HCT116 (cell line): ENCODE results near the gene ZC3H12C. TPM values are rescaled to one million over a fixed set of nuclear protein-coding genes. Genes with fewer than 3 reads are reported as not detected.

Source experiments
- ATAC-seq: fragments of 200-7000 bp; cut with Tn5 transposase; 2 replicates; pipeline ENCODE4 v1.9.1; 2020; ENCODE audit warnings: mild to moderate bottlenecking, moderate library complexity
- BruUV-seq: library from RNA; stranded (reverse); fragments of 400-500 nt; replicated peaks from 2 replicates; lab custom pipeline; 2021; lab: Mats Ljungman, UMichigan
- CTCF ChIA-PET: fragments of 300-600 bp; sonication (Branson Sonifier 250); formaldehyde crosslinking; loops from one replicate; lab custom pipeline; 2021; ENCODE audit warnings: antibody characterized with exemption; lab: Charles Lee
- POLR2A ChIA-PET: fragments of 300-600, 350-600 bp; sonication (Branson Sonifier 250); formaldehyde crosslinking; loops from one replicate; lab custom pipeline; 2021; ENCODE audit warnings: antibody characterized with exemption; lab: Charles Lee
- RAD21 ChIA-PET, 2 experiments: fragments of 300-600 bp; sonication (Branson Sonifier 250); formaldehyde crosslinking; loops; one replicate each; lab custom pipeline; 2023; ENCODE audit warnings: low total read pairs in 2 of 2; ENCODE audit not compliant: uncharacterized antibody in 2 of 2, unreplicated experiment in 2 of 2, low non-redundant PET in 1 of 2; lab: Charles Lee
- DNase-seq: peaks from one replicate; pipeline ENCODE4 v3.0.0-alpha.2; 2010; ENCODE audit warnings: low read depth, low spot score
- H2AFZ ChIP-seq: fragments of 200-600 bp; shearing (Covaris generic), sonication (generic); 2 replicates; pipeline ENCODE4 v1.6.1; 2017; ENCODE audit warnings: low read depth, mixed run types, mixed read lengths, antibody characterized with exemption, low read length; ENCODE audit not compliant: poor library complexity, severe bottlenecking
- H3K27ac ChIP-seq: 2 replicates; pipeline ENCODE4 v1.5.1; 2012; ENCODE audit warnings: low read depth, low read length
- H3K27me3 ChIP-seq: fragments of 200-600 bp; sonication (generic); 2 replicates; pipeline ENCODE4 v1.6.1; 2016; ENCODE audit warnings: mixed run types, low read length, mixed read lengths; ENCODE audit not compliant: insufficient read depth
- H3K36me3 ChIP-seq, 2 experiments: fragments of 200-500 bp in 1 of 2; fragments of 200-600 bp in 1 of 2; sonication (Bioruptor generic) in 1 of 2; sonication (generic) in 1 of 2; 2 replicates each; pipeline versions ENCODE4 v1.5.1 to v1.6.1; 2014 to 2016; ENCODE audit warnings: low read length in 2 of 2, inconsistent platforms in 1 of 2, mixed read lengths in 1 of 2, mixed run types in 1 of 2; ENCODE audit not compliant: insufficient read depth in 2 of 2, control insufficient read depth in 1 of 2
- H3K4me1 ChIP-seq, 2 experiments: fragments of 200-600 bp in 1 of 2; sonication (generic) in 1 of 2; 2 replicates each; pipeline versions ENCODE4 v1.5.1 to v1.6.1; 2012 to 2017; ENCODE audit warnings: low read length in 2 of 2, inconsistent platforms in 1 of 2, mild to moderate bottlenecking in 1 of 2, mixed read lengths in 1 of 2, mixed run types in 1 of 2, moderate library complexity in 1 of 2; ENCODE audit not compliant: insufficient read depth in 2 of 2, control insufficient read depth in 1 of 2
- H3K4me2 ChIP-seq: fragments of 200-600 bp; sonication (generic); 2 replicates; pipeline ENCODE4 v1.6.1; 2017; ENCODE audit warnings: mixed run types, low read length, mixed read lengths
- H3K4me3 ChIP-seq, 2 experiments: fragments of 200-600 bp in 1 of 2; sonication (generic) in 1 of 2; replicated peaks in 1 of 2; 2 replicates each; pipeline ENCODE4 v1.5.1; 2011 to 2016; ENCODE audit warnings: low read length in 2 of 2, control low read depth in 1 of 2, low read depth in 1 of 2, mild to moderate bottlenecking in 1 of 2, mixed read lengths in 1 of 2, mixed run types in 1 of 2
- H3K79me2 ChIP-seq: fragments of 200-600 bp; sonication (generic); 2 replicates; pipeline ENCODE4 v1.6.1; 2017; ENCODE audit warnings: mild to moderate bottlenecking, mixed run types, low read length, moderate library complexity, mixed read lengths; ENCODE audit not compliant: insufficient read depth
- H3K9ac ChIP-seq: fragments of 200-600 bp; sonication (generic); 2 replicates; pipeline ENCODE4 v1.6.1; 2016; ENCODE audit warnings: low read length, mixed read lengths
- H3K9me2 ChIP-seq: fragments of 200-600 bp; sonication (generic), shearing (Covaris generic); 2 replicates; pipeline ENCODE4 v1.6.1; 2017; ENCODE audit warnings: mixed run types, mild to moderate bottlenecking, moderate library complexity; ENCODE audit not compliant: insufficient read depth
- H3K9me3 ChIP-seq, 2 experiments: fragments of 200-500 bp in 1 of 2; fragments of 200-600 bp in 1 of 2; sonication (Bioruptor generic) in 1 of 2; sonication (generic) in 1 of 2; 2 replicates each; pipeline ENCODE4 v1.6.1; 2014 to 2017; ENCODE audit warnings: low read length in 2 of 2, mixed read lengths in 2 of 2, inconsistent platforms in 1 of 2, low read depth in 1 of 2, mild to moderate bottlenecking in 1 of 2, mixed run types in 1 of 2, moderate library complexity in 1 of 2; ENCODE audit not compliant: control insufficient read depth in 1 of 2, insufficient read depth in 1 of 2
- H4K20me1 ChIP-seq: fragments of 200-600 bp; sonication (generic), shearing (Covaris generic); 2 replicates; pipeline ENCODE4 v1.6.1; 2017; ENCODE audit warnings: mixed run types, mild to moderate bottlenecking, moderate library complexity; ENCODE audit not compliant: insufficient read depth
- CEBPB ChIP-seq: IDR thresholded peaks from 2 replicates; pipeline ENCODE4 v1.6.1; 2012; ENCODE audit warnings: low read depth
- CTCF ChIP-seq, 3 experiments: fragments of 200-600 bp in 1 of 3; sonication (generic) in 1 of 3; IDR thresholded peaks in 2 of 3; conservative IDR thresholded peaks in 1 of 3; 2 replicates each; pipeline ENCODE4 v1.5.1; 2012 to 2017; ENCODE audit warnings: low read depth in 2 of 3, low read length in 2 of 3, antibody characterized with exemption in 1 of 3, borderline replicate concordance in 1 of 3, control low read depth in 1 of 3, mild to moderate bottlenecking in 1 of 3, mixed read lengths in 1 of 3, mixed run types in 1 of 3, moderate library complexity in 1 of 3; ENCODE audit not compliant: insufficient read depth in 1 of 3
- EGR1 ChIP-seq: IDR thresholded peaks from 2 replicates; pipeline ENCODE4 v1.6.1; 2012; ENCODE audit warnings: low read depth
- ELF1 ChIP-seq: IDR thresholded peaks from 2 replicates; pipeline ENCODE4 v1.6.1; 2012; ENCODE audit warnings: low read depth, borderline replicate concordance
- EZH2 ChIP-seq: fragments of 200-600 bp; sonication (generic); IDR thresholded peaks from 2 replicates; pipeline ENCODE4 v1.6.1; 2017; ENCODE audit warnings: antibody characterized with exemption, mixed run types
- FOSL1 ChIP-seq: IDR thresholded peaks from 2 replicates; pipeline ENCODE4 v1.6.1; 2012; ENCODE audit warnings: low read depth
- JUND ChIP-seq: IDR thresholded peaks from 2 replicates; pipeline ENCODE4 v1.6.1; 2012
- MAX ChIP-seq: IDR thresholded peaks from 2 replicates; pipeline ENCODE4 v1.6.1; 2012
- POLR2A ChIP-seq: IDR thresholded peaks from 2 replicates; pipeline ENCODE4 v1.7.0; 2011; ENCODE audit warnings: borderline replicate concordance; ENCODE audit not compliant: insufficient read depth, insufficient read length; ENCODE audit errors: extremely low read depth
- POLR2AphosphoS5 ChIP-seq: IDR thresholded peaks from 2 replicates; pipeline ENCODE4 v1.6.1; 2011; ENCODE audit warnings: mild to moderate bottlenecking, low read depth, low read length, moderate library complexity
- RAD21 ChIP-seq: IDR thresholded peaks from 2 replicates; pipeline ENCODE4 v1.6.1; 2012; ENCODE audit warnings: low read depth, mild to moderate bottlenecking
- REST ChIP-seq: IDR thresholded peaks from 2 replicates; pipeline ENCODE4 v1.6.1; 2012; ENCODE audit warnings: low read depth
- SIN3A ChIP-seq: IDR thresholded peaks from 2 replicates; pipeline ENCODE4 v1.6.1; 2012; ENCODE audit warnings: low read depth
- TCF7L2 ChIP-seq: IDR thresholded peaks from 2 replicates; pipeline ENCODE4 v1.7.0; 2011; ENCODE audit warnings: borderline replicate concordance, inconsistent platforms; ENCODE audit not compliant: insufficient read depth, insufficient read length; ENCODE audit errors: extremely low read depth
- ZBTB33 ChIP-seq: IDR thresholded peaks from 2 replicates; pipeline ENCODE4 v1.6.1; 2011; ENCODE audit warnings: mild to moderate bottlenecking, low read length, moderate library complexity; ENCODE audit not compliant: insufficient replicate concordance; ENCODE audit errors: extremely low read depth
- ZFX ChIP-seq: fragments of 450-650 bp; IDR thresholded peaks from 2 replicates; pipeline ENCODE4 v1.6.1; 2017
- intact Hi-C: fragments of 100-400 bp; cut with micrococcal nuclease; formaldehyde crosslinking; loops from 2 replicates; pipeline ENCODE4 v1.10.0; 2022
- total RNA-seq: library from RNA; stranded (reverse); gene quantifications from one replicate; pipeline ENCODE4 v1.2.1, GENCODE V29; 2021; ENCODE audit not compliant: unreplicated experiment

ZC3H12C gene
- total RNA-seq, 1 experiment from 2014 or later, result 10.2 TPM

- no peaks in the 10 kb centered on the region for H3K9me2 ChIP-seq
- H4K20me1 ChIP-seq, result no peaks in the 10 kb centered on the region
- no peak overlapping the region for H3K27ac ChIP-seq
- RAD21 ChIA-PET, result no interaction called here
- no peaks in the 10 kb centered on the region for H3K79me2 ChIP-seq
- BruUV-seq, result no TSS peak
- ATAC-seq (no peak), DNase-seq (no peak)
- no peaks in the 10 kb centered on the region for H3K9me3 ChIP-seq
- H3K9ac ChIP-seq, result no peak overlapping the region
- H3K4me3 ChIP-seq, result no peak overlapping the region
- H3K36me3 ChIP-seq, result peaks cover 3 to 8% of the 10 kb centered on the region in 2 experiments; a peak in 1 of 4 replicates
- H3K4me1 ChIP-seq, result no peaks in the 10 kb centered on the region
- H2AFZ ChIP-seq, result no peak overlapping the region
- CTCF ChIA-PET, result interaction anchor here (0.9 kb wide), 1 partner anchor 221 kb away, joined by 4 read pairs; no protein-coding TSS in a partner anchor
- no peaks in the 10 kb centered on the region for H3K27me3 ChIP-seq
- H3K4me2 ChIP-seq, result no peak overlapping the region
- POLR2A ChIA-PET, result no interaction called here
- TF ChIP-seq CEBPB (no peak), POLR2AphosphoS5 (no peak), ELF1 (no peak), ZFX (no peak), EZH2 (no peak), RAD21 (no peak), SIN3A (no peak), JUND (no peak), MAX (no peak), EGR1 (no peak), FOSL1 (no peak), ZBTB33 (no peak), REST (no peak), CTCF (IDR thresholded peaks at IDR 0.05 in 2 of 3, conservative IDR thresholded peaks at IDR 0.05 in 1 of 3; ENCODE audit: borderline replicate concordance in 1 of 3, insufficient read depth in 1 of 3, low read depth in 2 of 3, low read length in 2 of 3) (no peak), TCF7L2 (no peak), POLR2A (no peak)
- intact Hi-C loops, result no loop called here
Observed at GRCh38 chr11:110160016-110160415, 66.8 kb downstream of the ZC3H12C start.
